Measurements from ENCODE around the gene SRSF5.
"Not testable (repeated sequence)": the region's sequence is repeated elsewhere in the genome, so short reads cannot be mapped to it uniquely, and the experiment has no call there.

Gene SRSF5

DNA sequence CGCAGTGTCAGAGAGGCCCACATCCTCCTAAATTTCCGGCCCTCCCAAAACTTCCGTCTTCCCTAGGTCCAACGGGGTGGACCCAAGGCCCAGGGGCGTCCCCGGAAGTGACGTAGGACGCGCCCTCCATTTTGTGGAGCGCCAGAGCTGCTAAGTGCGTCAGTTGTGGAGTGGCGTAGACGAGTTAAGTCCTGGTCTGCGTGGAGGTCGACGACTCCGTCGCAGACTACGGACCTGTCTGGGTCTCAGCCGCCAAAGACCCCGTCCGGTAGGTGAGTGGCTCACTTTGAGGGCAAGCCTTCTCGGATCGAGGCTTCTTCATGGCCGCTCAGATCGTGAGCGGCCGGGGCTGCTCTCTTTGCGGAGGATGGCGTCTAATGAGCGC, at the start of gene SRSF5:
Gene SRSF5, plus strand, starts transcription at position 159 of the 385 bp plus-strand sequence. CDS start 1,015 bp downstream, outside the sequence.
- Histone ChIP-seq H3K4me1 (ENCODE audit: insufficient read depth, low read length) (no peaks in the 10 kb centered on the region), H3K9me3 (ENCODE audit: insufficient read depth, low read depth, low read length) (no peaks in the 10 kb centered on the region; the same call in 1 of the 2 replicates), H3K27ac (ENCODE audit: low read length) (peak within 1 kb of the TSS; percentile 99), H3K9ac (ENCODE audit: low read depth, low read length) (peak within 1 kb of the TSS; percentile 100), H3K27me3 (ENCODE audit: insufficient read depth, low read length) (no peaks in the 10 kb centered on the region), H3K36me3 (ENCODE audit: insufficient read depth, low read depth, low read length) (peaks cover 46% of the 10 kb centered on the region), H3K4me3 (ENCODE audit: low read length) (peak within 1 kb of the TSS; percentile 86)

DNA sequence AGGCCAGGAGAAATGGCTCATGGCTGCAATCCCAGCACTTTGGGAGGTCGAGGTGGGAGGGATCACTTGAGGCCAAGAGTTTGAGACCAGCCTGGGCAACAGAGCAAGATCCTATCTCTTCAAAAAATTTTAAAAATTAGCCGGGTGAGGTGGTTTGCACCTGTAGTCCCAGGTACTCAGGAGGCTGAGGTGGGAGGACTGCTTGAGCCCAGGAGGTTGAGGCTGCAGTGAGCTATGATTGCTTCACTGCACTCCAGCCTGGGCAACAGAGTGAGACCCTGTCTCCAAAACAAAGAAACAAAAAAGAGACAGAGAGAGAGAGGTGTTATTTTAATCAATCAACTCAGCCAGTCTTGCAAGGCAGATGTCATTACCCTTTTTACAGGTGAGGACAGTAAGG, 48.3 kb upstream of the SRSF5 start:
- H3K36me3 ChIP-seq (ENCODE audit: insufficient read depth, low read depth, low read length); H3K27ac ChIP-seq (ENCODE audit: low read length); H3K4me3 ChIP-seq (ENCODE audit: low read length); H3K9ac ChIP-seq (ENCODE audit: low read depth, low read length); H3K27me3 ChIP-seq (ENCODE audit: insufficient read depth, low read length); H3K9me3 ChIP-seq (ENCODE audit: insufficient read depth, low read depth, low read length): not testable (repeated sequence)
- H3K4me1 ChIP-seq (ENCODE audit: insufficient read depth, low read length) = peaks cover 19% of the 10 kb centered on the region

DNA sequence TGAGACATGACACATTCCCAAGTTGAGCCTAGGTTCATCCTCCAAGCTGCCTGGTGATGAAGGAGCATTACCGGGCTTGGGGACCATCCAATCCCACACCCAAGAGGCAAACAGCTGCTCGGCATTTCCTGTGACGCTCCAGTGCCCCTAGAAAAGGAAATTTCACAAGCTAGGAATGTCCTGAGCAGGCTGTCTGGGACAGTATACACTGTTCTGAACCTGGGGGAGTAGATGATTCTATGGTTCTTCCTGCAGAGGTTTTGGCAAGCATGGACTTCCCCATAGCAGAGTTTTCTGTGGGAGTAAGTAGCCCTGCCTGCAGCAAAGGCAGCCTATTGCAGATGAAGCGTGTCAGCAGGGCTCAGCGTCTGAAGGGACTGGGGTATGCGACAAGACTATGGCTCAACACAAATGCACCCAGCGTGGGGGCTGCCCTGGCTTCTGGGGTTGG, 47.4 kb upstream of the SRSF5 start:
- no peaks in the 10 kb centered on the region for H3K36me3 ChIP-seq (ENCODE audit: insufficient read depth, low read depth, low read length)
- no peak overlapping the region for H3K4me3 ChIP-seq (ENCODE audit: low read length)
- peaks cover 10% of the 10 kb centered on the region for H3K4me1 ChIP-seq (ENCODE audit: insufficient read depth, low read length)
- H3K27ac ChIP-seq (ENCODE audit: low read length) = no peak overlapping the region
- H3K9ac ChIP-seq (ENCODE audit: low read depth, low read length) = no peak overlapping the region
- H3K9me3 ChIP-seq (ENCODE audit: insufficient read depth, low read depth, low read length) = no peaks in the 10 kb centered on the region
- H3K27me3 ChIP-seq (ENCODE audit: insufficient read depth, low read length) = no peaks in the 10 kb centered on the region

DNA sequence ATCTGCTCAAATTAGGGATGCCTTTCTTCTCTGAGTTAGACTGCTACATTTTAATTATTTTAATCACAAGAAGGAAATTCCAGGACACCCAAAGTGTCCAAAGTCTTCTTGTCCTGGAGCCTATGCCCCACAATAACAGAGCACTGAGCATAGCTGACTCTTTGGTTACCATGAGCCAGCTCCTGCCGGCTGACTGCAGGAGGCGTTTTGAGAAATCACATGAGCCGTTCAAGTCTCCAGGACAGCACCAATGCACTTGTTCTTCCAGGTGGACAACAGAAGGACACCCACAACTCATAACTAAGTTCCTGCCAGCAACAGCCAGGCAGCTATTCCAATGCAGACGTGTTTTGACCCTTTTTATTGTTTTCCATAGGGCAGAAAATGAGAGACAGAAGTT, 46.0 kb upstream of the SRSF5 start:
- H3K4me3 ChIP-seq (ENCODE audit: low read length) = no peak overlapping the region
- no peak overlapping the region for H3K27ac ChIP-seq (ENCODE audit: low read length)
- H3K36me3 ChIP-seq (ENCODE audit: insufficient read depth, low read depth, low read length) = no peaks in the 10 kb centered on the region
- H3K4me1 ChIP-seq (ENCODE audit: insufficient read depth, low read length) = peaks cover 8% of the 10 kb centered on the region; the same call in 1 of the 2 replicates
- no peaks in the 10 kb centered on the region for H3K9me3 ChIP-seq (ENCODE audit: insufficient read depth, low read depth, low read length)
- H3K27me3 ChIP-seq (ENCODE audit: insufficient read depth, low read length) = peaks cover 12% of the 10 kb centered on the region
- H3K9ac ChIP-seq (ENCODE audit: low read depth, low read length) = no peak overlapping the region

DNA sequence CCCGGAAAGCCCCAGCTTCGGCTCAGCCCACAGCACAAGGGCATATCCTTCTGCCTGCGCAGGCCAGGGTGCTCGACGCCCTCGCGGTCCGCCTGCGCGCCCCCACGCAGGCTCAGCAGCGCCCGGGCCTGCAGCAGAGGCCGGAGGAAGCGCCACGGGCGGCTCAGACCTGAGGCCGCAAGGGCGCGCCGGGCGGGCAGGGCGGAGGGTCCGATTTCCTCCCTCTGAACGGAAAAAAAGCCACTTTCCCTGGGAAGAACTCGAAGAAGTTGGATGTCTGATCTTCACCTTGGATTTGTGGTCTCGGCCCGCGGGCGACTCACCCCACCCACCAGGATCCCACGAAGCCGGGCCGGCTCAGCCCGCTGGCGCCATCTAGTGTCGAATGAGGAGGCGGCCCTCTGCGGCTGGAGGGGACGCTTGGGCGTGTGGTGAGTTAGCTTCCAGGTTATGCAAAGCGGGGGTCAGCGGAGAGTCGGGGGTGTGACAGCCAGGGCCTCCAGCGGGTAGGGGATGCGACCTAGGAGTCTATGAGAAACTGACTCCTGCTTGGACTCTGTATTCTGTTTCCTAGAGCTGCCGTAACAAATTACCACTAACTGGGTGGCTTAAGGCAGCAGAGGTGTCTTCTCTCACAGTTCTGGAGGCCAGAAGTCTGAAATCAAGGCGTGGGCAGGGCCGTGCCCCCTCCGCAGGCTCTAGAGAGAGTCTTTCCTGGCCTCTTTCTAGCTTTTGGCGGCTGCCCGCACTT, 40.0 kb upstream of the SRSF5 start:
- Histone ChIP-seq H3K4me1 (ENCODE audit: insufficient read depth, low read length) (no peaks in the 10 kb centered on the region), H3K4me3 (ENCODE audit: low read length) (peak overlapping the region; percentile 60; the same call in 1 of the 2 replicates), H3K36me3 (ENCODE audit: insufficient read depth, low read depth, low read length) (no peaks in the 10 kb centered on the region), H3K9ac (ENCODE audit: low read depth, low read length) (no peak overlapping the region), H3K27me3 (ENCODE audit: insufficient read depth, low read length) (peaks cover 24% of the 10 kb centered on the region), H3K27ac (ENCODE audit: low read length) (no peak overlapping the region), H3K9me3 (ENCODE audit: insufficient read depth, low read depth, low read length) (no peaks in the 10 kb centered on the region)

DNA sequence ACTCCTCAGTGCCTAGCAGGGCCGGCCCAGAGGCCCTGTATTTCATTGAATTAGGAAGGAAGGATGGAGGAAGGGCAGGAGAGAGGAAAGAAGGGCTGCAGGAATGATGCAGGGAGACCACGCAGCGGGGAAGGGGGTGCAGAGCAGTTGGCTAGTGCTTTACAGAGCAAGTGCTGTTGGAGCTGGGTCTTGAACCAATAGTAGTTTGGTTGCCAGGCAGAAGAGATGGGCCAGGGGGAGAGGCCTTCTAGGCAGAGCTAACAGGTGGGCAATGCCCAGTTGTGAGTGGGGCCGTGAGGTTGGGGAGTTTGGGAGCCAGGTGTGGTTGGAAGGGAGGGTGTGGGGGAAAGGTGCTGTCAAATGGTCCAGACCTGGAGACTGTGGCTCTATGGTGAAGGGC, 39.1 kb upstream of the SRSF5 start:
- H3K27ac ChIP-seq (ENCODE audit: low read length) = no peak overlapping the region
- no peaks in the 10 kb centered on the region for H3K9me3 ChIP-seq (ENCODE audit: insufficient read depth, low read depth, low read length)
- no peak overlapping the region for H3K9ac ChIP-seq (ENCODE audit: low read depth, low read length)
- no peaks in the 10 kb centered on the region for H3K36me3 ChIP-seq (ENCODE audit: insufficient read depth, low read depth, low read length)
- peaks cover 24% of the 10 kb centered on the region for H3K27me3 ChIP-seq (ENCODE audit: insufficient read depth, low read length)
- no peaks in the 10 kb centered on the region for H3K4me1 ChIP-seq (ENCODE audit: insufficient read depth, low read length)
- H3K4me3 ChIP-seq (ENCODE audit: low read length) = no peak overlapping the region

DNA sequence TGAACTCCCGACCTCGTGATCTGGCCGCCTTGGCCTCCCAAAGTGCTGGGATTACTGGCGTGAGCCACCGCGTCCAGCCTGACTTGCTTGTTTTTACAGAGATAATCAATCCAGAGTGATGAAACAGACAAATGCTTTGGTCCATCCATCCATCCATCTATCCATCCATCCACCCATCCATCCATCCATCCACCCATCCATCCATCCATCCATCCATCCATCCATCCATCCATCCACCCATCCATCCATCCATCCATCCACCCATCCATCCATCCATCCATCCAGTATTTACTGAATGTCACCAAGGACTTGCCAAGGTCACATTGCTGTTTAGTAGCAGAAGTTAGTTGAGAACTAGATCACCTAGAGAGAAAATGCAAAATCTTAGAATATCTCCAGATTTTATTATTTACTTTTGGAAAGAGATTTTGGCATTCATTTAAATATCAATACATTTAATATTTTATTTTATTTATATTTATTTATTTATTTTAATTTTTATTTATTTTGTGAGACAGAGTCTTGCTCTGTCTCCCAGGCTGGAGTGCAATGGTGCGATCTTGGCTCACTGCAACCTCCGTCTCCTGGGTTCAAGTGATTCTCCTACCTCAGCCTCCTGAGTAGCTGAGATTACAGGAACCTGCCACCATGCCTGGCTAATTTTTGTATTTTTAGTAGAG, 34.9 kb upstream of the SRSF5 start:
- H3K9me3 ChIP-seq (ENCODE audit: insufficient read depth, low read depth, low read length); H3K4me1 ChIP-seq (ENCODE audit: insufficient read depth, low read length); H3K27me3 ChIP-seq (ENCODE audit: insufficient read depth, low read length); H3K4me3 ChIP-seq (ENCODE audit: low read length); H3K36me3 ChIP-seq (ENCODE audit: insufficient read depth, low read depth, low read length); H3K27ac ChIP-seq (ENCODE audit: low read length); H3K9ac ChIP-seq (ENCODE audit: low read depth, low read length): not testable (repeated sequence)

DNA sequence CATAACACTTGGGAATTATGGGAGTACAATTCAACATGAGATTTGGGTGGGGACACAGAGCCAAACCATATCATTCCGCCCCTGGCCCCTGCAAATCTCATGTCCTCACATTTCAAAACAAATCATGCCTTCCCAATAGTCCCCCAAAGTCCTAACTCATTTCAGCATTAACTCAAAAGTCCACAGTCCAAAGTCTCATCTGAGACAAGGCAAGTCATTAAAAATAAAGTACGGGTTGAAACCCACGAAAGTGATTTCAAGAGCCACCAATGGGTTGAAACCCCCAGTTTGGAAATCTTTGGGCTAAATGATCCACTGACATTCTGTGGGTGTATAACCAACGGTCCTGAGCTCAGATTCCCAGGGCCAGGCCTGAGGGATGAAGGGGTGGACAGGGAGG, 30.5 kb upstream of the SRSF5 start:
- H3K4me3 ChIP-seq (ENCODE audit: low read length); H3K9me3 ChIP-seq (ENCODE audit: insufficient read depth, low read depth, low read length): not testable (repeated sequence)

DNA sequence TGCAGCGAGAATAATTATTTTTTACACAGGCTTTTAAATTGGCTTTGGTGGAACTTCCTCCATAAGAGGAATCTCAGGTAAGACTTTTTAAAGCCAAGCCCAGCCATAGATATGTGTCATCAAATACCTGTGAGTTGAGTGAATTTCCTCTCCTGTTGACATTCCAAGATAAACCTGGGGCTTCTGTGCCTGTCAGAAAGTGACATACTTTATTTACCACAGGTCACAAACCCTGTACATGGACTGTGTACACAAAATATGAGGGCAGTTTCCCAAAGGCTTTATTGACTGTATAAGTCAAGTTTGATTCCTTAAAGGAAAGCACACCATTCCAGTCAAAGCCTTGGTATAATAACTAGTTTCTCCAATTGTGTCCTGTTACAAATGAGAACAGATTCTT, 25.9 kb upstream of the SRSF5 start:
- Histone ChIP-seq H3K36me3 (ENCODE audit: insufficient read depth, low read depth, low read length) (no peaks in the 10 kb centered on the region), H3K27me3 (ENCODE audit: insufficient read depth, low read length) (no peaks in the 10 kb centered on the region), H3K9ac (ENCODE audit: low read depth, low read length) (no peak overlapping the region), H3K4me1 (ENCODE audit: insufficient read depth, low read length) (no peaks in the 10 kb centered on the region), H3K9me3 (ENCODE audit: insufficient read depth, low read depth, low read length) (peaks cover 33% of the 10 kb centered on the region), H3K27ac (ENCODE audit: low read length) (no peak overlapping the region), H3K4me3 (ENCODE audit: low read length) (no peak overlapping the region)

More for the DNA sequence above, 30.5 kb upstream of the SRSF5 start:
- not testable (repeated sequence) for H3K9ac ChIP-seq (ENCODE audit: low read depth, low read length); H3K27ac ChIP-seq (ENCODE audit: low read length); H3K36me3 ChIP-seq (ENCODE audit: insufficient read depth, low read depth, low read length); H3K27me3 ChIP-seq (ENCODE audit: insufficient read depth, low read length); H3K4me1 ChIP-seq (ENCODE audit: insufficient read depth, low read length)

DNA sequence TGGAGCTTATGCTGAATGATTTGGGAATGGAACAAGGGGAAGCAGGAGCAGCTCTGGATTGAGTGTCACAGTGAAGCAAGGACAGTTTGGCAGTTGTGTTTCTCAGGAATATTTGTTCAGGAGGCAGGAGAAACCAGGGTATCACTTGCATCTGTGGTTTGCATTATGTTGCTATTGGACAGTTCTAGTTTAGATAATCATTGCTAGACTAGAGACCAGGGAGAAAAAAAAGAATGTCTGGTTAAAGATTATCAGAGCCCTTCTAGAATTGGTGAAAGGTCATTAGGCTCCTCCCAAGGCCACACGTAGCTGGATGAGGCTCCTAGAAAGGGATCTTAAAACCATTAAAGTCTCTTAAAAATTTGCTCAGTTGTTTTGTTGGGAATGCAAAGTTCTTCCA, 17.0 kb upstream of the SRSF5 start:
- H3K4me3 ChIP-seq (ENCODE audit: low read length) = no peak overlapping the region

DNA sequence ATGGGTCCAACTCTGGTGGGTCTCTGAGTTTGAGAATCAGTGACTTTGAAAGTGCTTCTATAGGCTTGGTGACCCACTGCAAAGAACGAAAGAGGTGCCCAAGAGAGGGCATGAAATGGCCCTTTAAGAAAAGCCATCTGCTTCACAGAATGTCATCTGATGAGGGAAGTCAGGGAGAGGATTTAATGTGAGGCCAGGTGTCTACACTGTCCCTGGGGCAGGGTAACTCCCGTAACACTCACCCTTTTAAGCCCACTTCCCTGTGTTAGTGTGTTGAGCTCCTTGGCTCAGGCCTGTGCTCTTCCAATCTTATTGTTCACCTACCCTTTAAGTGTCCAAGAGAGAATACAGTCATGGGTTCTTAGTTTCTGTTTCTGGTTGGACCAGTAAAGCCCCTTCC, 16.4 kb upstream of the SRSF5 start:
- H3K4me3 ChIP-seq (ENCODE audit: low read length) = no peak overlapping the region
- H3K36me3 ChIP-seq (ENCODE audit: insufficient read depth, low read depth, low read length) = no peaks in the 10 kb centered on the region
- H3K9me3 ChIP-seq (ENCODE audit: insufficient read depth, low read depth, low read length) = no peaks in the 10 kb centered on the region
- H3K4me1 ChIP-seq (ENCODE audit: insufficient read depth, low read length) = peaks cover 6% of the 10 kb centered on the region; the same call in 1 of the 2 replicates
- H3K9ac ChIP-seq (ENCODE audit: low read depth, low read length) = no peak overlapping the region
- H3K27ac ChIP-seq (ENCODE audit: low read length) = no peak overlapping the region
- H3K27me3 ChIP-seq (ENCODE audit: insufficient read depth, low read length) = no peaks in the 10 kb centered on the region

More for the DNA sequence above, 17.0 kb upstream of the SRSF5 start:
- H3K27me3 ChIP-seq (ENCODE audit: insufficient read depth, low read length) = no peaks in the 10 kb centered on the region
- no peak overlapping the region for H3K27ac ChIP-seq (ENCODE audit: low read length)
- peaks cover 6% of the 10 kb centered on the region; the same call in 1 of the 2 replicates for H3K4me1 ChIP-seq (ENCODE audit: insufficient read depth, low read length)
- no peaks in the 10 kb centered on the region for H3K36me3 ChIP-seq (ENCODE audit: insufficient read depth, low read depth, low read length)
- H3K9ac ChIP-seq (ENCODE audit: low read depth, low read length) = no peak overlapping the region
- peaks cover 2% of the 10 kb centered on the region; the same call in 1 of the 2 replicates for H3K9me3 ChIP-seq (ENCODE audit: insufficient read depth, low read depth, low read length)

DNA sequence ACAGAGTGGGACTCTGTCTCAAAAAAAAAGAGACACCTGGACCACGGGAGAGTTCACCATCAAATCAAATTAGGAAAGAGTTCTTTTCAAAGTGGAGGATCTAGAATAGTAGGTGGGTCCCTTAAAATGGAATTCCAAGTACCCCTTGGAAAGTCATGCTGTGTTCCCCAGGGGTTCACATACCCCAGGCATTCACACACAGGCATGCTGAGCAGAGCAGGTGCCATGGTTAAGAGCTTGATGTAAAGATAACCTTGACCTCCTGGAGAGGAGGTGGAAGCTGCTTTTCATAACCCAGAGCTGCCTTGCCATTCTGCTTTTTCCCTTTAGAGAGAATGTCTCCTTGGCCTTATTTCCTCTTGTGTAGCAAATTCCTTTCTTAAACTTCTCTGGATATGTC, 14.2 kb upstream of the SRSF5 start:
- H3K9ac ChIP-seq (ENCODE audit: low read depth, low read length) = no peak overlapping the region
- H3K4me3 ChIP-seq (ENCODE audit: low read length) = no peak overlapping the region
- peaks cover 6% of the 10 kb centered on the region; the same call in 1 of the 2 replicates for H3K4me1 ChIP-seq (ENCODE audit: insufficient read depth, low read length)
- no peak overlapping the region for H3K27ac ChIP-seq (ENCODE audit: low read length)
- H3K36me3 ChIP-seq (ENCODE audit: insufficient read depth, low read depth, low read length) = no peaks in the 10 kb centered on the region
- H3K9me3 ChIP-seq (ENCODE audit: insufficient read depth, low read depth, low read length) = no peaks in the 10 kb centered on the region
- H3K27me3 ChIP-seq (ENCODE audit: insufficient read depth, low read length) = no peaks in the 10 kb centered on the region

Measured in iPS-20b (cell line).